HG03060 (cell line): ENCODE data around the gene SLC39A12.
"Not testable (repeated sequence)": the region's sequence is repeated elsewhere in the genome, so short reads cannot be mapped to it uniquely, and the experiment has no call there.

Experiments used
- ATAC-seq: cut with Tn5 transposase; IDR thresholded peaks from one replicate; pipeline ENCODE4 v1.9.1; 2021; ENCODE audit warnings: low read depth, moderate number of reproducible peaks; ENCODE audit not compliant: unreplicated experiment

SLC39A12 gene

DNA sequence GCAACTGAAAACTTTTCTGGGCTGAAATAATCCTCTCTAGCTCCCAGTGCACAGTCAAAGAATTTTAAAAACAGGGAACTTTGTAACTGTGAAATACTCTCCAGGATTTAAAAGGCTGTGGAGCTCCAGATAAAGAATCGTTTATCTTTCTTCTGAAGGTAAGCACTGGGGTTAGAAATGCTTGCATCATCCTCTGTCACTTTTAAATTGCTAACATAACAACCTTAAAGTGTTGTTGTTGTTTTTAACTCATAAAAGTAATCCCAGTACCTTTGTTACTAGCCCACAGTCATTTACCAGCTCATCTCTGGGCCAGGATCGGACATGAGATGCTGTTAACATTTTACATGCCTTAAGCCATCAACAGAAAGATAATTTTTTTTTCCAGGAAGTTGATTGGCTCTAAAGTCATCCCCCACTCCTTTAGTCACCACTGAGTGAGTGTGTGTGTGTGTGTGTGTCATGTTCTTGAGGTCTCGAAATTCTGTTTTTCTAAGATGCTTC, at the start of gene SLC39A12:
Gene SLC39A12, plus strand, starts transcription at position 51 of the 504 bp plus-strand sequence. CDS start 1,359 bp downstream, outside the sequence.
- no peak for ATAC-seq

DNA sequence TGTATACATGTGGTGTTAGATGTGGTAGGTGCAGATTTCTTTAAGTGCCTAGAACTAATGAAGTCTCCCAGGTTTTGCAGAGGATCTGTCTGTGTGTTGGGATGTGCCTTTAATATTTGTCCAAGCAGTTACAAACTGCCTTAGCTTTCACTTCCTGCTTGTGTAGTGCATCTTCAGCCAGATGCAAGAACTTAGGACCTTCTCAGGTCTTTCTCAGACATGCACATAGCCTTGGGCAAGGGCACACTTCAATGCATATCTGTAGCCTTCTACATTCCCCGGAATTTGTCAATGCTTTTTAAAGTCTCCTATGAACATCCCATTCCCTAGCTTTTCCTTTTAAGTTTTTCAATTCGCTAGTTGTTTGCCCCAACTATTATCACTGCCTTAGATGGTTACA, 47.2 kb upstream of the SLC39A12 start:
- no peak for ATAC-seq

DNA sequence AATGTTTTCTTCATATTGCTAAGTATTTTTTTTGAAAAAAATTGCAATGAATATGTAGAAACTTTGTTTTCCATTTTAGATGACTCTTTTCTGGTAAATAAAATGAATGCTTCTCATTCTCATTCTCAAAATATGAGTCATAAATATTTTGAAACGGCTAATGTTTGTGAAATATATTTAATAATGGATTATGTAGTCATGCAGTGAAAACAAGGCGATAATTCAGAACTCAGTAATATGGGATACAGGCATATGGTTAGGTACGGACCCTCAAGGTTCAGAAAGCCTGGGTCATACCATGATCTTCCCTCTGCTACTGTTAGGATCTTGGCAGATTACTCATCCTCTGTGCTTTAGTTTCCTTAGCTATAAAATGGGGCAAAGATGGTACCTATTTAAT, 46.2 kb upstream of the SLC39A12 start:
- no peak for ATAC-seq

DNA sequence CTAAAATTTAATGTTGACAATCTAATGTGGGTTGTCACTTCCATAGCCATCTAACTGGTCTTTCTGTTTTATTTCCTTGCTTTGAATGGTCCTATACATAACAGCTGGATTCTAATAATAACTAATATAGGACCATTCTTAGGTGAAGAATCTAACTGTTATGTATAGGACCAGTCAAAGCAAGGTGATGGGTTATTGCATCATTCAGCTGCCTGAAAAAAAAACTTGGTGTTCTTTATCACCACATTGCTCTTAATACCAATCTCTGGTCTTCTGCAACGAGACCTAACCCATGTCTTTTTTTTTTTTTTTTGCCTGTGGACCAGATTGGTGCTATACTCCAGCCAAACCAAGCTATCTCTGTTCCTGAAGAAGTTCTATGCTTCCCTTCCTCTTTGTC, 45.7 kb upstream of the SLC39A12 start:
- ATAC-seq = no peak

DNA sequence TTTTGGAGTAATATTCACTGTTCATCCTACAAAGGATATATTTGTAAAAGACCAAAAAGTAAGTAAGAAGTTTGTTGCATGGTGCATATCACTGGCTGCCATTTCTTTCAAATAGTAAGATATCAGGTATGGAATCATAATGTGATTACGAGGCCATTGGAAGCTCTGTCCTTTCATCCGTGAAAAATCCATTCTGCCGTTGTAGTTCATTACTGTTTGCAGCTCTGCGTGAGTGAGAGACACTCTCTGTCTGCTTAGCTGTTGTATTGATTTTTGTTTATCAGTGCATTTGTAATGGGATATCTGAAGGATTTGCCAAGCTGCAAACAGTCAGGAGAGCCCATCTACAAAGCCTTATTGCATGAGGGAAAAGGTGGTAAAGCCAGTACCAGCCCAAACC, 44.1 kb upstream of the SLC39A12 start:
- ATAC-seq = no peak

DNA sequence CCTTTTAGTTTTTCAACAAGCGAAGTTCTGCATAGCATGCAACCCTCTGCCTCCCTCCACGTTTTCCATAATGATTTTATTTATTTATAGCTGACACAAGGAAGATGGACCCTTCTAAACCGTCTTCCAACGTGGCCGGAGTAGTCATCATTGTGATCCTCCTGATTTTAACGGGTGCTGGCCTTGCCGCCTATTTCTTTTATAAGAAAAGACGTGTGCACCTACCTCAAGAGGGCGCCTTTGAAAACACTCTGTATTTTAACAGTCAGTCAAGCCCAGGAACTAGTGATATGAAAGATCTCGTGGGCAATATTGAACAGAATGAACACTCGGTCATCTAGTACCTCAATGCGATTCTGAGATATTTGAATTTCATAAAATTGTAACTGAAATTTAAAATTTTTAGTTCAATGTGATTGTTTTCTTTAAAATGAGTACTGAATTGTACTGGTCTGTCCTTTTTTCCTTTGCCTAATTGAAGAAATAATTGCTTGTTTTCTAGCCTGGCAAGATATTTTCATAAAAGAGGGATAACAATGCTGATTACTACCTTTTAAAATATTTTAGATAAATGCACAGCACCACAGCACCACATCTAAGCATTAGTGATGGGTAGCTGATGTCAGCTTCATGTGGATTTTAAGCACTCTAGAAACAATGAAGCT, 41.5 kb upstream of the SLC39A12 start:
- no peak for ATAC-seq

DNA sequence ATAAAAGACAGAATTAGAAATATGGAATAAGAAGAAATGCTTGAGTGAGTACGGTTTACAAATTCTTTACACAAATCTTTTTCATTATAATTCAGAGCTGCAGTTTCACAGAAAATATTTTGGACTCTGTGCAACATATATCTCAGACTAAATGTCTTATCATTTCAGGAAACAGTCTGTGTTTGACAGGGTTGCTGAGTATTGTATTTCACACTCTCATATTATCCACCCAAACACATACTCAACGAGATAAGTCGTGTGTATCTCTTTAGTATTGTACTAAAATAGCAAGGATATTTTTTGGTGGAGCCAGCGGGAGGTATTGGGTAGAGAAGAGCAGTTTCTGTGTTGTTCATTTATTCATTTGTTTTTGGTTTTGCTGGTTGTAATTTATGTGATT, 39.0 kb upstream of the SLC39A12 start:
- no peak for ATAC-seq

DNA sequence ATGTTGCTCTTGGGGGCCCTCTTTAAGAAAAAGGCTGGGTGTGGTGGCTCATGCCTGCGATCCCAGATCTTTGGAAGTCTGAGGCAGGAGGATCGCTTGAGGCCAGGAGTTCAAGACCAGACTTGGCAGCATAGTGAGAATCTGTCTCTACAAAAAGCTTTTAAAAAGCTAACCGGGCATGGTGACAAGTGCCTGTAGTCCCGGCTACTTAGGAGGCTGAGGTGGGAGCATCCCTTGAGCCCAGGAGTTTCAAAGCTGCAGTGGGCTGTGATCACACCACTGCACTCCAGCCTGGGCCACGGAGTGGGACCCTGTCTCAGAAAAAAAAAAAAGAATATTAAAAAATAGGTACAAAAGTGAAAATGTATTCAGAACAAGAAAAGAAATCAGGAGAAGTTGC, 38.1 kb upstream of the SLC39A12 start:
- ATAC-seq = no peak

DNA sequence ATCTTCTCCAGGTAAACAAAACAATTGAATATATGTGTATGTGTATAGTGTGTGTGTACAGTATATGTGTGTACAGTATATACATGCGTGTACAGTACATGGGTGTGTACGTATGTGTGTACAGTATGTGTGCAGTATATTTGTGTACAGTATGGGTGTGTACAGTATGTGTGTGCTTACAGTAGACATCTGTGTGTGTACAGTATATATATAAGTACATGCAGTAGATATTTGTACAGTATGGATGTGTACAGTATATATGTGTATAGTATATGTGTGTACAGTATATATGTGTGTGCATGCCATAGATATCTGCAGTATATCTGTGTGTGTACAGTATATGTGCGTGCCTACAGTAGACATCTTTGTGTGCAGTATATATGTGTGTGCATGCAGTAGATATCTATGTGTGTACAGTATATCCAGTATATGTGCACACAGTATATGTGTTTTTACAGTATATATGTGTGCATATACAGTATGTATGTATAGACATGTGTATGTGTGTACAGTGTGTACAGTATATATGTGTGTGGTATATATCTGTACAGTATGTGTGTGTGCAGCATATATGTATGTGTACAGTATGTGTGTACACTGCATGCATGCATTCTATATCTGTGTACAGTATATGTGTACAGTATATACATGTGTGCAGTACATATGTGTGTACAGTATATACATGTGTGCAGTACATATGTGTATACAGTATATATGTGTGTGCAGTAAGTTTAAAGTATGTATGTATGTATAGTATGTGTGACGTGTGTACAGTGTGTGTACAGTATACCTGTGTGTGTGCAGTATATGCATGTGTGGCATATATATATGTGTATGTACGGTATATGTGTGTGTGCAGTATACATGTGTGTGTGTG, 37.3 kb upstream of the SLC39A12 start:
- ATAC-seq = no peak

DNA sequence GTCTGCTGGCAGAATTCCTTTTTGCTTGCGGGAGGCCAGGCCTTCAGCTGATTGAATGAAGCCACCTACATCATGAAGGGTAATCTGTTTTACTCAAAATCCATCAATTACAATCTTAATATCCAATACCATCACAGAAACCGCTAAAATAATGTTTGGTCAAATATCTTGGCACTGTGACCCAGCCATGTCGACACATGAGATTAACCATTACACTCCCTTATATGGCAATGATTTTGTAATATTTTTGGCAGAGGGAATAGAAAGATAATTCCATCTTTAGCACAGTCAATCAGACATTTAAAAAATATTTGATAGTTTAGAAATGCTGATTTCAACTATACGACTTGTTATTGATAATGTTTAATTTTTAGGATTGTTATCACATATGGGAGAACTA, 36.5 kb upstream of the SLC39A12 start:
- no peak for ATAC-seq

DNA sequence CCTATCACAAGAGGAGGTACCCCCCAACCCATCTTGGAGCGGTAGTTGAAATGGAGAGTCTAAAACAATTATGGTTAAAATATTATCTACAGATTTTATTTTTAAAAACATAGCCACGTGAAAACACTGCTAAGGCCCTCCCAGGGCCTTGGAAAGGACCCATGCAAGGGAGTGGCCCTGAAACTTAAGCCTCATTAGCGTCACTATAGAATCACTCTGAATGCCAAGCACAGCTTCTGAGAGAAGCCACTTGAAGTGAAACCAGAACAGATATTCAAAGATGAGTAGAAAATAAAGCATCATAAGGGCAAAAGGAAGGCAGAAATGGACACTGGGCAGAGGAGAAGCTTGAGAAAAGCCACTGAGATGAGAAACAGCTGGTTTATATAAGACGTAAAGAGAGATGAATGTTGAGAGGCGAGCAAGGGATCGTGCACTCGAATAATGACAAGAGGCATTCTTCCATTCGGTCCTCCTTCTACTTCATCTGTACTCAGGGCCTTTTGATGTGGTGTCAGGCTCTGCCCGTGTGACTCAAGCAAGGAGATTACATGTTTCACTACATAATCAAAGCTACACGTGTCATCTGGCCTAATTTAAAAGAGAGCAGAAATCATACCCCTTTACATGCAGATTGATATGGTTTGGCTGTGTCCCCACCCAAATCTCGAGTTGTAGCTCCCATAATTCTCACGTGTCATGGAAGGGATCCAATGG, 33.4 kb upstream of the SLC39A12 start:
- ATAC-seq = no peak

DNA sequence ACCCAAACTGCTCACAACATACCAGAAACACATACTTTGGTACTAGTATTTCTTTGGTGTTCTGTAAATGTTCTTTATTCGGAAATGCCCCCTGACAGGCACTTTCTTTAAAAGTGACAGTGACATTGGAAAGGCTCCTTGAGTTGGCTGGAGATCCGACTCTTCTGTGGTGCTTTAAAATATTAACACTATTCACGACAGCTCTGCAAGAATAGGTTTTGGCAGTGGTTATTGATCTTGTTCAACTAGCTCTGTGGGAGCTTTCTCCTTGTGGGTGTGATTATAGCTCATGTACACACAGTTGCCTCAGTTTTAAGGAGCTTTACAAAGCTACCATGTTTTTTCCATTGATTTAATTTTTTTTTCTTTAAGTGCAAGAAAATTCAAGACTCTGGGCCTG, 30.3 kb upstream of the SLC39A12 start:
- no peak for ATAC-seq

DNA sequence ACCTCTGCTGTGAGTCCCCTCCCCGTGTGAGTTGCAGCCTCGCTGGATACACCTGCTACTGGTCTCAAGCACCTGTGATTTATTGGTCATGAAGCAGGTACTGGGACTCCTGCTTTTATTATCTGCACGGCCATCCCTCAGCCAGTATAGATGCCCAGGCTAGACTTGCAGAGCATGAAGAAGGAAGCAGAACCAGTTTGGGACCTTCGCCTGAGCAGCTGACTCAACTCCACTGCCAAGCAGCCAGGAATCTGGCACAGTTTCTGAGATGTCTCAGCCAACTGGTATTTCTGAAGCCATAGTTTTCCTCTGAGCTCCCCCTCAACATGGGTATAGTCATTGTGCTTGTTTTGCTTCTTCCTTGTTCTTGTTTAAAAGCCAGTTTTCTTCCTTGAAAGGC, 28.0 kb upstream of the SLC39A12 start:
- no peak for ATAC-seq

DNA sequence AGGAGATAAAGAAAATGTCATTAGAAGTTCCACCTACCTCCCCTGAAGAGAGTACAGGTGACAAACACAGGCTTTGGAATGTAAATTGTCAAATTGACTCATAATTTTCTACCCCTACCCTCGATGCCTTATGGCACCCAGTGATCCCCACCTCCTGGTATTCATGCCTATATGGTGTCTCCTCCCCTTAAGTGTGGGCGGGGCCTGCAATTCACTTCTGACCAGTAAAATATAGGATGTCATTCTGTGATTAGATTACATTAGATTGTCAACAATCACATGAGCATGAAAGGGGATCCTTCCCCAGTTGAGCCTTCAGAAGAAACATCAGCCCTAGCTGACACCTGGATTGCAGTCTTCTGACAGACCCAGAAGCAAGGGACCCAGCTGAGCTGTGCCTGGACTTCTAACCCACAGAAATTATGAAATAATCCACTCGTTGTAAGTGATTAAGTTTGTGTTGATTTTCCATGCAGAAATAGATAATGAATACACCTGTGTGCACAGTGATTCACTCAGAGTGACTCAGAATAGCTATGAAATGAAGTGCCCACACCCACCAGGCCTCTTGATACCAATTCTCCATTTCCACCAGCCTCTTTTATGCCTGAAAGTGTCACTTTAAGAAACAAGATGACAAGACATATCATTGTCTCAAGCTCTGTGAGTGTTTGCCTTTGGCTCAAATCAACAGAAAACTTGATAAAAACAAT, 8.5 kb upstream of the SLC39A12 start:
- no peak for ATAC-seq

DNA sequence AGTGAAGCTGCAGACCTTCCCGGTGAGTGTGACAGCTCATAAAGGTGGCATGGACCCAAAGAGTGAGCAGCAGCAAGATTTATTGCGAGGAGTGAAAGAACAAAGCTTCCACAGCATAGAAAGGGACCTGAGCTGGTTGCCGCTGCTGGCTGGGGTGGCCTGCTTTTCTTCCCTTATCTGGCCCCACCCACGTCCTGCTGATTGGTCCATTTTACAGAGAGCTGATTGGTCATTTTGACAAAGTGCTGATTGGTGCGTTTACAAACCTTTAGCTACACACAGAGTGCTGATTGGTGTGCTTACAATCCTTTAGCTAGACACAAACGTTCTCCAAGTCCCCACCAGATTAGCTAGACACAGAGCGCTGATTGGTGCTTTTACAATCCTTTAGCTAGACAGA, 1.4 kb upstream of the SLC39A12 start:
- ATAC-seq = not testable (repeated sequence)

DNA sequence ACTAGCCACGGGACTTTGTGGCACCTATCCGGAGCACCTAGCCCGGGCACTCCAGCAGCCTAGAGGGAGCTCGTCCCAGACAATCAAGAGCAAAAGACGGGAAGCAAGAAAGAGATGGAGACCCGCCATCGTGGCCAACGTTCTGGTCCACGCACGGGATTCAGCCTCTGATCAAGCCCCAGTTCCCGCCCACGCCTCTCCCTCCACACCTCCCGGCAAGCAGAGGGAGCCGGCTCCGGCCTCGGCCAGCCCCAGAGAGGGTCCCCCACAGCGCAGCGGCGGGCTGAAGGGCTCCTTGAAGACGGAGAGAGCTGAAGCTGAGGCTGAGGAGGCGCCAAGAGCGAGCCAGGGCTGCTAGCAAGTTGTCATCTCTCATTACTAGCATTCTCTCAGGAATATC, 992 bp upstream of the SLC39A12 start:
- ATAC-seq = no peak

DNA sequence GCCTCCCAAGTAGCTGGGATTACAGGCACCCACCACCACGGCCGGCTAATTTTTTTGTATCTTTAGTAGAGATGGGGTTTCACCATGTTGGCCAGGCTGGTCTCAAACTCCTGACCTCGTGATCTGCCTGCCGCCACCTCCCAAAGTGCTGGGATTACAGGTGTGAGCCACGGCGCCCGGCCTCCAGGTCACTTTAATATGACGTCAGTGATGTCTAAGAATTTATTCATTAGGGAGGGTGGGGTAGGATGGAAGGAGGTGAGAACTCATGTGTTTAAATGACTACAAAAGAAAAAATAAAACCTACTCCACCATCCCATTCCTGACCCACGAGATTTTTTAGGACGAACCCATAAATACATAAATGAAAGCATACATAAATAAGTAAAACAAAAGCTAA, 2.7 kb downstream of the SLC39A12 start:
- not testable (repeated sequence) for ATAC-seq

DNA sequence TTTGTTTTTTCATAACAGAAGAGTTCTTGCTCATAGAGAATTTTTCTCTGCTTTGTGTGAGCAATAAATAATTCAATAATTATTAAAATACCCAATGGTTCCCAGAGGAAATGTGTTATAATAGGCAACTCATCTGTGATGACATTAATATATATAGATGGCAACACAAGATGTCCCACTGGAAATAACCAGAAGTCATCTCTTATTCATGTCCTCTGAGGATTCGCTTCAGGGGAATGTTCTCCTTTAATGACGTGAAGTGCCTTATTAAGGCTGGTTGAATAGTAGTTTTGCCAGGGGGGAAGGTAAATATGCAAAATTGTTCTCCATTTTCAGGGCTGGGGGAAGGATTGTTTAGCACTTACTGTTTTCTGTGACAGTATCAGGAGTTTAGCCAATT, 3.1 kb downstream of the SLC39A12 start:
- no peak for ATAC-seq

DNA sequence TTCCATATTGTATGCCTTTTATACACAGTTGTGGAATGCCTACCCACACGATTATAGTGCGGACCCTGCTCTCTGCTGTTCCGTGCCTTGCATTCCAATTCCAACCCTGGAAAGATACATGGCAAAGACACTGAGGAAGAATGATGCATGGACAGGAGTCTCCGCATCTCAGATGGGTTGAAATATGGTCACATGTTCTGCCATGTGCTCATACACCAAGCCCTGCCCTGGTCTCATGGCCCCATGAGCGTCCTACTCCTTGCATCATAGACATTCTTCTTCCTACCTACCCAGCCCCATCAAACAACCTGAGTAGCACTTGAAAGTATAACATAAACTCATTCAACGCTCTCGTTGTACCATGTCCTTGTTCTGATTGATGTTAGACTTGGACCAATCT, 6.3 kb downstream of the SLC39A12 start:
- ATAC-seq = no peak

DNA sequence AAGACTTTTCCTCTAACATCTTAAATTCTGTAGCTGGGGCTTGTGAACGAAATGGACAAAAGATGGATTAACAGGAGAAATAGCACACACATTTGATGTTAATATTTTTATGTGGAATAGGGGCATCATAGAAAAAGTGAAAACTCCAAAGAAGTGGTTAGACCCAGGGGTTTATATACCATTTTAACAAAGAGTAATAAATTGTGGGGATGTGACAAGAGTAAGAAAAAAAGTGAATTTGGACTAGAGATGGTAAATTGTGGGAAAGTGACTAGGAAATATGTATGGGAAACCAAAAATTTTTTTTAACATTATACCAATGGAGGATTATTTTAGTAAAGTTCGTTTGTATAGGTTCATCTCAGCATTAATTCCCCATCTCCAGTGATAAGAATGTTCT, 8.2 kb downstream of the SLC39A12 start:
- ATAC-seq = no peak
